Panc1 (cell line): ENCODE data around the gene GRAMD2A. TPM values are rescaled to one million over a fixed set of nuclear protein-coding genes. Genes with fewer than 3 reads are reported as not detected.

Source experiments
- ATAC-seq: fragments of 200-7000 bp; cut with Tn5 transposase; 2 replicates; pipeline ENCODE4 v1.9.1; 2020; ENCODE audit warnings: mild to moderate bottlenecking, moderate library complexity
- BruUV-seq: library from RNA; stranded (reverse); fragments of 400-500 nt; replicated peaks from 2 replicates; lab custom pipeline; 2021; lab: Mats Ljungman, UMichigan
- CTCF ChIA-PET: fragments of 300-600 bp; sonication (Branson Sonifier 250); formaldehyde crosslinking; loops from one replicate; lab custom pipeline; 2022; ENCODE audit warnings: antibody characterized with exemption; lab: Charles Lee
- POLR2A ChIA-PET: fragments of 300-600 bp; sonication (Branson Sonifier 250); formaldehyde crosslinking; loops from one replicate; lab custom pipeline; 2022; ENCODE audit warnings: antibody characterized with exemption; lab: Charles Lee
- DNase-seq: peaks from one replicate; pipeline ENCODE4 v3.0.0-alpha.2; 2010; ENCODE audit warnings: low read depth, low spot score
- H3K27ac ChIP-seq: 2 replicates; pipeline ENCODE4 v1.5.1; 2011; ENCODE audit warnings: mild to moderate bottlenecking, low read length, inconsistent platforms
- H3K27me3 ChIP-seq: fragments of 200-500 bp; sonication (Bioruptor generic); 2 replicates; pipeline ENCODE4 v1.6.0; 2014; ENCODE audit warnings: low read length, inconsistent platforms; ENCODE audit not compliant: control insufficient read depth, insufficient read depth
- H3K36me3 ChIP-seq: fragments of 200-500 bp; sonication (Bioruptor generic); 2 replicates; pipeline ENCODE4 v1.5.1; 2014; ENCODE audit warnings: inconsistent platforms, mild to moderate bottlenecking, low read length, moderate library complexity; ENCODE audit not compliant: control insufficient read depth, insufficient read depth
- H3K4me1 ChIP-seq: 2 replicates; pipeline ENCODE4 v1.5.1; 2011; ENCODE audit warnings: inconsistent platforms, mild to moderate bottlenecking, low read length, moderate library complexity; ENCODE audit not compliant: control insufficient read depth, insufficient read depth
- H3K4me3 ChIP-seq, 2 experiments: 2 replicates each; pipeline ENCODE4 v1.5.1; 2011 to 2012; ENCODE audit warnings: low read depth in 2 of 2, low read length in 2 of 2, mild to moderate bottlenecking in 2 of 2, inconsistent platforms in 1 of 2, moderate library complexity in 1 of 2
- H3K9me3 ChIP-seq: fragments of 200-500 bp; sonication (Bioruptor generic); 2 replicates; pipeline ENCODE4 v1.5.1; 2014; ENCODE audit warnings: low read depth, mild to moderate bottlenecking, inconsistent platforms, low read length, moderate library complexity; ENCODE audit not compliant: control insufficient read depth, insufficient read depth
- CTCF ChIP-seq: fragments of 450-650 bp; IDR thresholded peaks from 2 replicates; pipeline ENCODE4 v1.5.1; 2017; ENCODE audit warnings: mild to moderate bottlenecking
- POLR2AphosphoS5 ChIP-seq: IDR thresholded peaks from 2 replicates; pipeline ENCODE4 v1.6.1; 2012; ENCODE audit warnings: mild to moderate bottlenecking, low read depth, low read length, moderate library complexity
- REST ChIP-seq, 2 experiments: IDR thresholded peaks; 2 replicates each; pipeline ENCODE4 v1.6.1; 2011 to 2012; ENCODE audit warnings: low read depth in 2 of 2, control low read depth in 1 of 2, low read length in 1 of 2, mild to moderate bottlenecking in 1 of 2, moderate library complexity in 1 of 2; ENCODE audit not compliant: insufficient read depth in 1 of 2
- SIN3A ChIP-seq: IDR thresholded peaks from 2 replicates; pipeline ENCODE4 v1.6.1; 2012; ENCODE audit warnings: low read depth, mild to moderate bottlenecking, low read length, moderate library complexity, borderline replicate concordance; ENCODE audit not compliant: insufficient read depth
- TCF7L2 ChIP-seq: IDR thresholded peaks from 2 replicates; pipeline ENCODE4 v1.6.1; 2011; ENCODE audit warnings: mild to moderate bottlenecking, low read depth, low read length, inconsistent platforms
- in situ Hi-C: cut with HindIII; loops from 2 replicates; pipeline ENCODE4 v1.10.0; 2016; ENCODE audit warnings: low sequenced_read_pairs, low pct_unique_long_range_greater_than_20kb
- intact Hi-C: fragments of 100-400 bp; cut with micrococcal nuclease; formaldehyde crosslinking; loops from one replicate; pipeline ENCODE4 v1.10.0; 2022; ENCODE audit not compliant: unreplicated experiment
- total RNA-seq: library from RNA; stranded (reverse); gene quantifications from one replicate; pipeline ENCODE4 v1.2.1, GENCODE V29; 2021; ENCODE audit not compliant: unreplicated experiment

Gene GRAMD2A
- total RNA-seq, 1 experiment from 2014 or later = 1.3 TPM

- ATAC-seq = peak; percentile 19
- TSS peak; percentile 97 for BruUV-seq
- POLR2A ChIA-PET = interaction anchor here (1.1 kb wide), 1 partner anchor 38 kb away, joined by 4 read pairs; no protein-coding TSS in a partner anchor
These were observed 34.4 kb upstream of the GRAMD2A start for GRCh38 chr15:72231833-72232478.

More at GRCh38 chr15:72231833-72232478, 34.4 kb upstream of the GRAMD2A start:
- H3K9me3 ChIP-seq = no peaks in the 10 kb centered on the region
- peaks cover 9% of the 10 kb centered on the region for H3K36me3 ChIP-seq
- intact Hi-C loops = no loop called here
- CTCF ChIA-PET = no interaction called here
- peak overlapping the region; percentile 96 for H3K27ac ChIP-seq
- TF ChIP-seq TCF7L2 (no peak), REST (IDR thresholded peaks at IDR 0.05; ENCODE audit: insufficient read depth in 1 of 2, low read depth in 2 of 2, low read length in 1 of 2) (no peak), SIN3A (no peak), POLR2AphosphoS5 (no peak), CTCF (no peak)
- no peaks in the 10 kb centered on the region for H3K27me3 ChIP-seq
- in situ Hi-C loops = no loop called here
- DNase-seq = no peak
- H3K4me1 ChIP-seq = peaks cover 17% of the 10 kb centered on the region
- peak overlapping the region; percentile 84 to 97 for H3K4me3 ChIP-seq
